ENCODE data around the gene LCE2C.
"Not testable (repeated sequence)": the region's sequence is repeated elsewhere in the genome, so short reads cannot be mapped to it uniquely, and the experiment has no call there.

Gene LCE2C, protein sequence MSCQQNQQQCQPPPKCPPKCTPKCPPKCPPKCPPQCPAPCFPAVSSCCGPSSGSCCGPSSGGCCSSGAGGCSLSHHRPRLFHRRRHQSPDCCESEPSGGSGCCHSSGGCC

DNA sequence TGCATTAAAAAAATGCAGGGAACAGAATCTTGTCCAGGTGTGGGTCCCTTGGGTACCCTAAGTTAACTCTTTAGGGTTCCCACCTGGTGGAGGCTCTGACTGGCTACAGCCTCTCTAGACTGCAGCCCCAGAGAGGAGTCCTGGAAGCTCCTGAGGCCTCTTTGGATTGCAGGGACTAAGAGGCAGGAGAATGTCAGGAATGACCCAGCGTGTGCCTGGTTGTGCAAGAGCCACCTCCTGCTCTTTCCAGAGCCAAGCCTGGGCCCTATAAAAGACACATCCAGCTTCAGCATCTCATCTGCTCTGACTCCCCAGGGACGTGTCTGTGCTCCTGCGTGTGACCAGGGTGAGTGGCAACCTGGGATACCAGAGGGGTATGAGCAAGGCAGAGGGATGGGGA lies at the start of gene LCE2C:
TSS of gene LCE2C (plus strand) at position 297 of the 400 bp plus-strand sequence. CDS start 737 bp downstream, outside the sequence.
- DNase-seq = not testable (repeated sequence)

DNA sequence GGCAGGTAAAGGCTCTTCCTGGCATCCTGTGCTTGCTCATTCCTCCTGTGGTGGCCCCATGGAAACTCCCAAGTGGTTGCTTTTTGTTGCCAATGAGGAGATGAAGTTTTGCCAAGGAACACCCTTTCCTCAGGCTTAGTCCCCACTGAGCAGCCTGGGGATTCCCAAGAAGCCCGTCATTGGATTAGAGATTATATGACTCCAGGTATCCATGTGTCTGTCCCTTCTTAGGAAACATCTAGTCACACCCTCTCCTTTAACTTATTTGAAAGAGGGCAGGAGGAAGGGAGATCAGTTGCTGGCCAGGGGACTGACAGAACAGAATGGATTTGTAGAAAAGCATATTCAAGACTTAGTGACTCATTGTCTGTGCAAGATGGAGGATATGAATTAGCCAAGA lies 48.3 kb upstream of the LCE2C start:
- no peak for DNase-seq

DNA sequence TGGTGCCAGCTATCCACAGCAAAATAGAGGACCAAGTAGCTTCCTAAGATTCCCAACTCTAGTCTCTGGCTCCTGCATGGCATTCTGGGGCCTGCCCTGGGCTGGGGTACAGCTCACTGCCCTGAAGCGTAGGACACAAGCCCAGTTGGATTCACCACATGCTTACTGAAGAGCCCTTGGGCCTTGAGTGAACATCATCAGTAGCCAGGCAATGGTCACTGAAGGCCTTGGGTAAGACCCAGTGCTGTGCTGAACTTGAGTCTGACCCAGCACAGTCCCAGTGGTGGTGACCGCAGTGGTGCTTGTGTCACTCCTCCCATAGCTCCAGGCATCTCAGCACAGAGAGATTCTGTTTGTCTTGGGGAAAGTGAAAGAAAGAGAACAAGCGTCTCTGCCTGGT lies 44.5 kb upstream of the LCE2C start:
- DNase-seq = no peak

DNA sequence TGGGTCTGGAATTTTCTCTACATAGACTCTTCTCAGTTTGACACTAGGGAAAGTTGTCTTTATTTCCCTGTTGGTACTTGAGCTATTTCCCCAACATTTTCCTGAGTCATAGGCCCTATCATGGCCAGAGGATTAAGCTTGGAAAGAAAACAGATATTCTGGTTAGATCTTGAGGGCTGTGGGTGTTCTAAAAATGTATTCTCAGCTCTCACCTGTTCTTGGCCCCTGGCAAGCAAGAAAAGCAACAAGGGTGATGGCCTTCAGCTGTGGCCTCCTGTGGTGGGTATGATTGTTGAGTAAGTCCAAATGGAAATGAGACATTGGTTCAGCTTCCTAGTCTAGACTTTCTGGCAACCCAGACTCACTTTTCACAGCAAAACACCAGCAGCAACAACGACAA lies 34.7 kb upstream of the LCE2C start:
- DNase-seq = no peak

DNA sequence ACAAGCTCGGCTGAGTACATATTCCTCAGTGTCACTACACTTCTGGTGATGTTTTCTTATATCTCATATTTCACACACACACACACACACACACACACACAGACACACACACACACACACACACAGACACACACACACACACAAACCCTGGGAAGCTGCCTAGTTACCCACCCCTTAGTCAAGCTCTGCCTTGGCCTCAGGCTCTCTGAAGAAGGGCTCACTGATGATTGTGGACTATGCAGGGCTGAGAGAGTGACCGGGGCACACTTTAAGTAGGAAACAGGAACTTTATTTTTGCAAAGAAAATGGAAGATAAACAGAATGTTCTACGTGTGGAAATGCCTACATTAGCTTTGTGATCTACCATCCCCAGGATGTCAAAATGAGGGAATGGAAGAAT lies 31.1 kb upstream of the LCE2C start:
- no peak for DNase-seq

DNA sequence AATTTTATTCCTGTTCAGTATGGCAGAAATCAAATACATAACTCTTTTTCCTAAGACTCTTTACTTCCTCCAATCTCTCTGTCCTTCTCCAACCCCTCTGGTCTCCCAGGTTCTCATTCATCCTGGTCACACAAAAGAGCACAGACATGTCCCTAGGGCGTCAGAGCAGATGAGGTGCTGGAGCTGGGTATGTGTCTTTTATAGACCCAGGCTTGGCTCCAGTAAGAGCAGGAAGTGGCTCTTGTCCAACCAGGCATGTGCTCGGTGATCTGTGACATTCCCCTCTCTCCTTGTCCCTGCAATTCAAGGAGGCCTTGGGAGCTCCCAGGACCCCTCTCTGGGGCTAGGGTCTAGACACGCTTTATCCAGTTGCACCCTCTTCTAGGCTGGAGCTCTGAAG lies 29.9 kb upstream of the LCE2C start:
- no peak for DNase-seq

DNA sequence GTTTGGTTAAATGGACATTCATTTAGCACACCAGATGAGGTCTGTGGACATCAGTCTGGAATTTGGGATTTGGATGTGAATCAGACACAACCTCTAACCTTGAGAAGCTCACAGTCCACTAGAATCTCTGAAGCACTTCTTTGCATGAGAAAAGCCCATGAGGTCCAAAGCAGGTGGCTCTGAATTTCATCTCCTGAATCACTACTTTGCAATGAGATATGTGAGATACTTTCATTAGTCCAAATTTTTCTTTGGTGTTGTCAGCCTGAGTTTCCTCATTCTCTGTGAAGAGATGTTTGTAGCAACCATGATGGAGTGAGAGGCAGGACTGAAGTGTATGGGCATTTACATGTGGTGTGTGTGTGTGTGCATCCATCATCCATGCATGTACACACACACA lies 28.4 kb upstream of the LCE2C start:
- no peak for DNase-seq

DNA sequence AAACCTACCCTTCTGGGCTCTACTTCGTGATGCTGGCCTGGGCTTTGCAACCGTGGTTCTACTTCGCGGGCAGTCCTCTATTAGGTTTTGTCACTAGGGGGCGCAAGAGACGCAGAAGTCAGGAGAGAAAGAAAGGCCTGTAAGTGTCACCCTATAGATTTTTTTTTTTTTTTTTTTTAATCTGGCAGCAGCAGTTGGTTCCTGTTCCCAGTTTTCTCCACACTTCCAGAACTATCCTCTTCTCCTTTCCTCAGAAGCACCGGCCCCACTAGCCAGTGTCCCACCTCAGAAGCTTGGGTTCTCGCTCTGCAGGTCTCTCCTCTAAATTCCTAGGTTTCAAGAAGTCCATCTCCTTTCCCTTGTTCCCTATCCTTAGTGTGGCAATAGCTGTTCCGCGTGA lies 21.0 kb upstream of the LCE2C start:
- DNase-seq = peak; percentile 58

DNA sequence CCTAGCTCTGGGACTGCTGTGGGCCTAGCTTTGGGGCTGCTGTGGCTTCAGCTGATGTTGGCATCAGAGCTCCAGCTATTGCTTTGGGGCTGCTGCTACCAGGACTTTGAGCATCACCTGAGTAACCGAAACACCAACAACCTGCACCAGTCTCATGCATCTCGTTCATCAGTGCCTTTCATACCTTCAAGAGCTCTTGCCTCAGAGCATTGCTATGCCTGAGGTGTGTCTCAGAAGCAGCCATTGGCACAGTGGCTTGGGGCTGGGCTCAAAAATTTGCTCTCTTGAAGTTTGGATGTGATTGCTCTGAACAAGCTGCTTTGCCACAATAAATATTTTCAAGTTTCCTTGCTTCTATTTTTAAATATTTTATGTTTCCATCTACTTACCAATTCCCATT lies 18.6 kb upstream of the LCE2C start:
- no peak for DNase-seq

DNA sequence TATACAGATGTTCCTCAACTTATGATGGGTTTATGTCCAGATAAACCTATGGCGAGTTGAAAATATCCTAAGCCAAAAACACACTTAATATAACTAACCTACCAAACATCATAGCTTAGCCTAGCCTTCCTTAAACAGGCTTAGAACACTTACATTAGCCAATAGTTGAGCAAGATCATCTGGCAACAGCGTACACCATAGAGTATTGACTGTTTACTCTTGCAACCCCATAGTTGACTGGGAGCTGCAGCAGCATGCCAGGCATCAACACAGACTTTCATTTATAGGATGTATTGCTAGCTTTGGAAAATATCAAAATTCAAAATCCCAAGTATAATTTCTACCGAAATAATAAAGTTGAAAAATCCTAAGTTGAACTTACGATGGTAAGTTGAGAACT lies 17.4 kb upstream of the LCE2C start:
- no peak for DNase-seq

DNA sequence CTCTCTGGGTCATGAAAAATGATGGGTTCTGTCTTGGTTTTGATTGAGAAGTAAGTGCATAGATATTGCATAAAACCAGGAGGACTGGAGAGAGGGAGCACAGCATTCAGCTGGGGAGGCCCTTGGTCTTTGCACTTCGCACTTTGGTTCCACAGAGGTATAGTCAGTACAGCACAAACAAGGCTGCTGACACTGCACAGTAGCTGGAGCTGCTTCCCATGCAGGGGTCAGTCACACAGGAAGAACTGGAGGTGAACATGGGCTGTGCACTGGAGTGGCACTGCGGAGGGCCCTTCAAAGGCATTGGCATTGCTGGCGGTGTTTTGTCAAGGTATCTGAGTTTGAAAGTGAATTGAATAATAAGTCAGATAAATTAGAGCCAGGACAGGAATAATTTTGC lies 16.4 kb upstream of the LCE2C start:
- DNase-seq = no peak

DNA sequence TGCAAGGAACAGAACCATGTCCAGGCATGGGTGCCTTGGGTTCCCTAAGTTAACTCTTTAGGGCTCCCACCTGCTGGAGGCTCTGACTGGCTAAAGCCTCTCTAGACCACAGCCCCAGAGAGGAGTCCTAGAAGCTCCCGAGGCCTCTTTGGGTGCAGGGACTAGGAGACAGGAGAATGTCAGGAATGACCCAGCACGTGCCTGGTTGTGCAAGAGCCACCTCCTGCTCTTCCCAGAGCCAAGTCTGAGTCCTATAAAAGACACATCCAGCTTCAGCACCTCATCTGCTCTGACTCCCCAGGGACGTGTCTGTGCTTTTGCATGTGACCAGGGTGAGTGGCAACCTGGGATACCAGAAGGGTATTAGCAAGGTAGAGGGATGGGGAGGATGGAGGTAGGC lies 12.0 kb upstream of the LCE2C start, which contains the start of gene LCE2D:
TSS of gene LCE2D (plus strand) at position 283 of the 400 bp plus-strand sequence. CDS start 726 bp downstream, outside the sequence.
- DNase-seq = no peak

DNA sequence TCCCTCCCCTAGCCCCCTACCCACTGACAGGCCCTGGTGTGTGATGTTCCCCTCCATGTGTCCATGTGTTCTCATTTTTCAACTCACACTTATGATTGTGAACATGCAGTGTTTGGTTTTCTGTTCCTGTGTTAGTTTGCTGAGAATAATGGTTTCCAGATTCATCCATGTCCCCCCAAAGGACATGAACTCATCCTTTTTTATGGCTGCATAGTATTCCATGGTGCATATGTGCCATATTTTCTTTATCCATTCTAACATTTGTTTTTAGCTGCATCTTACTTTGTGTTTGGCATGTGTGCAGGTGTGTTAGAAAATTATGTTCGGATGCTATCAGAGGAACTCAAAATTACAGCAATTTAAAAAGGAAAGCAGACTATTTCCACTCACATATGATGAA lies 8.9 kb upstream of the LCE2C start:
- not testable (repeated sequence) for DNase-seq

DNA sequence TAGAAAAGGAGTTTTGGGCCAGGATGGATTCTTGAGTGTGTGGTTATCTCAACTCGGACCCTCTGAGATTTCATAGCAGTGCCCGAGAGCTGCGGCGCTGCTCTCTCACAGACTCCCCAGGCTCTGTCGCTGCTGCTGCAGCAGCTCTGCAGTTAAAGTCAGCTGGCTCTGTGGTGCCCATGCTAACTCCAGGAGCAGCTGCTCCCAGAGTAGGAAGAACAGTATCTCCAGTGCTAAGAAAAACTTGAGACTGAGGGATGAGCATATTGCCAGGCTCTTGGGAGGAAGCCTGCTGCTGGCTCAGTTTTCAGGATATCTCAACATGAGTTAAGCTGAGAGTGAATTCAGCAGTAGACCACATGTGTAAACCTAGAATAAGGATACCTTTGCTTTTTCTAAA lies 7.4 kb upstream of the LCE2C start:
- DNase-seq = no peak

DNA sequence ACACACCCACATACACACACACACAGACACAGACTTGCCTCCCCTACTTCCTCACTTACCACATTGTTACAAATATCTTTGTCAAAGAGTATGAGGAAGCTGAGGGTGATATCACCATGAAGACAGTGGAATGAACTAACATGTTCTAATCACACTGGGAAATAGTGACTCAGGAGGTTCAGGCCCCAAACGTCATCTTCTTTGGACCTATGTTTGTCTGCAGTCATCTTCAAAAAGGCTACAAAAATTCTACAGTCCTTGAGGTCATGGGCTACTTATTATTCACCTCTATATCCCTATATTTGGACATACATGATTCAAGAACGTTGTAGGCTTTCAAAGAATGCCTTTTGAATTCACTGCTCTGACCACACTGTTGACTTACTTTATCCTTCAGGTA lies 2.1 kb upstream of the LCE2C start:
- no peak for DNase-seq

DNA sequence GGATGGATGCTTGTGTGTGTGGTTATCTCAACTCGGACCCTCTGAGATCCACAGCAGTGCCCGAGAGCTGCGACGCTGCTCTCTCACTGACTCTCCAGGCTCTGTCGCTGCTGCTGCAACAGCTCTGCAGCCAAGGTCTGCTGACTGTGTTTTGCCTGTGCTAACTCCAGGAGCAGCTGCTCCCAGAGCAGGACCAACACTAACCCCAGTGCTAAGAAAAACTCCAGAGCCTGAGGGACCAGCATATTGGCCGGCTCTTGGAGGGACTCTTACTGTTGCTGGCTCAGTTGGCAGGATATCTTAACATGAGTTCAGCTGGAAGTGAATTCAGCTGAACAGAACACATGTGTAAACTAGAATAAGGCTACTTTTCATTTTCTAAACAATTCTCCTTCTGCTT lies 4.4 kb downstream of the LCE2C start:
- DNase-seq = no peak

DNA sequence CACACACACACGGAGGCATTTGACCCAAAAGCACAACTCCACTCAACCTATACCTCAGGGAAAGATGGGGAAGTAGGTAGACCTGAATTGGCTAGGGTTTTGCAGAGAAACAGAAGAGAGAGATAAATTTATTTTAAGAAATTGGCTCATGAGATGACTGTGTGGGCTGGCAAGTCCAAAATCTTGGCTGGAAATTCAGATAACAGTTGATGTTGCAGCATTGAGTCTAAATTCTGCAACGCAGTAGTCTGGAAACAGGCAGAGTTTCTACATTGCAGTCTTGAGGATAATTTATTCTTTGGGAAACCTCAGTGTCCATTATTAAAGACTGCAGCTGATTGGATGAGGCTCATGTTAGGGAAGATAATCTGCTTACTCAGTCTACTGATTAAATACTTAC lies 6.5 kb downstream of the LCE2C start:
- no peak for DNase-seq

DNA sequence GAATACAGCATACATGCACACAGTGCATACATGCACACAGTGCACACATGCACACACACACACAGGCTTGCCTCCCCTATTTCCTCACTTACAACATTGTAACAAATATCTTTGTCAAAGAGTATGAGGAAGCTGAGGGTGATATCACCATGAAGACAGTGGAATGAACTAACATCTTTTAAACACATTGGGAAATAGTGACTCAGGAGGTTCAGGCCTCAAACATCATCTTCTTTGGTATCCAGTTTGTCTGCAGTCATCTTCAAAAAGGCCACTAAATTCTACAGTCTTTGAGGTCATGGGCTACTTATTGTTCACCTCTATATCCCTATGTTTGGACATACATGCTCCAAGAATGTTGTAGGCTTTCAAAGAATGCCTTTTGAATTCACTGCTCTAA lies 8.8 kb downstream of the LCE2C start:
- DNase-seq = no peak

DNA sequence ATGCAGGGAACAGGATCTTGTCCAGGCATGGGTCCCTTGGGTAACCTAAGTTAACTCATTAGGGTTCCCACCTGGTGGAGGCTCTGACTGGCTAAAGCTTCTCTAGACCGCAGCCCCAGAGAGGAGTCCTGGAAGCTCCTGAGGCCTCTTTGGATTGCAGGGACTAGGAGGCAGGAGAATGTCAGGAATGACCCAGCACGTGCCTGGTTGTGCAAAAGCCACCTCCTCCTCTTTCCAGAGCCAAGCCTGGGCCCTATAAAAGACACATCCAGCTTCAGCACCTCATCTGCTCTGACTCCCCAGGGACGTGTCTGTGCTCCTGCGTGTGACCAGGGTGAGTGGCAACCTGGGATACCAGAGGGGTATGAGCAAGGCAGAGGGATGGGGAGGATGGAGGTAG lies 10.7 kb downstream of the LCE2C start, which contains the start of gene LCE2B:
TSS of gene LCE2B (plus strand) at position 301 of the 400 bp plus-strand sequence. CDS start 721 bp downstream, outside the sequence.
- DNase-seq = not testable (repeated sequence)

DNA sequence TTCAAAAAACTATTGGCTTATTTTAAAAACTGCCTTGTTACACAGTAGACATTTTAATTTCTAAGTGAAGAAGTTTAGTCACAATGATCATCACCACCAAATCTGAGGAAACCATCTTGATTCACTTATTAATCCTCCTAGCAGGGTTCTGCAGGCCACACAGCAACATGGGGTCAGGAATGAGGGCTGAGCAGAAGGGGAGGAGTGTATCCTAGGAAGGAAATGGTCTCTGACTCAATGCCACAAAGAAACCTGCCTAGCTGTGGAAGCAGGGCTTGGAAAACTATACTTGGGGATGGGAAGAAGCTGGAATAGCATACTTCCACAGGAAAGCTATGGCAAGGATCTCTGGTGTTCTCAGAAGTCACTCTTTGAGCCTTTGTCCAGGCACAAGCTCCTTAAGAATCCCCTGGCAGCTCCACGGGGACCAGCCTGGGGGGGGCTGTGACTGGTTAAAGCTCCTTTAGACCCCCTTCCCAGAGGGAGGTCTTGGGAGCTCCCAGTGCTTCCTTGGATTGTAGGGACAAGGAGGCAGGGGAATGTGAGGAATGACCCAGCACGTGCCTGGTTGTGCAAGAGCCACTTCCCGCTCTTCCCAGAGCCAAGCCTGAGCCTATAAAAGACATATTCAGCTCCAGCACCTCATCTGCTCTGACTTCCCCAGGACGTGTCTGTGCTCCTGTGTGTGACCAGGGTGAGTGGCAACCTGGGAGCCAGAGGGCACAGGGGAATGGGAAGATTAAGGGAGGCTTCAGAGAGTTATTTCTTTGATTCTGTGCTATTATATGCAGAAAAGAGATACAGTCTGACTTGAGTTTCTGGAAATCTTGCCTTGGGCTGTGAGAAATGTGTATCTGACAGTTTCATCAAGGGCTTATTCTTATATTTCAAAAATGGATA lies 22.9 kb downstream of the LCE2C start, which contains the start of gene LCE2A:
TSS of gene LCE2A (plus strand) at position 645 of the 900 bp plus-strand sequence. CDS start 557 bp downstream, outside the sequence.
- no peak for DNase-seq

DNA sequence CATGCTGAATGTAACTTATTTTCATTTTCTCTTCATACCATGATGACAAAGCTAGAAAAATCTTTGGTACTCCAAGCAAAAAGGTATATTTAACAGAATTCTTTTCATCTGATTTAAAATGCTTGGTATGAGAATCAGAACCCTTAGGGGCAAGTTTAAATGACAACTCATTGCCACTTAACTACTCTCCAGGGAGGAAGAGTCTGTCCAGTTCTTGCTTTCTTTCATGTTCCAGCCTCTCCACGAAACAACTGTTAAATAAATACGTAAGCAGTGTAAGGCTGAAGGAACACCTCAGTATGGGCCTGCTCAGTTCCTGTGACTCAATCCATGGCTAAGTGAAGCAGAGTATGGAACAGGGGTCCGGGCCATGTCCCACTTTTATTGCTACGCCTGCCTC lies 24.7 kb downstream of the LCE2C start:
- no peak for DNase-seq

DNA sequence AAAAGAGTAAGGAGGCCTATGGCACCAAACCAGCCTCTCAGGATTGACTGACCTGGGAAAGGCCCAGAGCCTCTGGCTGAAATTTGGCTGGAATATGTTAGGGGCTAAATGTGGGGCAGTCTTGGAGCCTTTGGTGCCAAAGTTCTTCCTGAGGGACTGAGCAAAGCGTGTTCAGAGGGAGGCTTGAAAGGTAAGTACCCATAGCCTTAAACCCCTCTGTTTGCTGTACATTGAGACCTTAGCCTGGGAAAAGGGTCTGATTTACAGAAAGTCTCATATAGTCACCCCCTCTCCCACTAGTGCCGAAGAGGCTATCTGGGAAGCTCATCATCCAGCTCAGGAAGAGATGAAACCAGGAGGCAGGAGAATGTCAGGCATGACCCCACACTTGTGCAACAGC lies 32.8 kb downstream of the LCE2C start, which contains the start of gene LCE4A:
TSS of gene LCE4A (plus strand) at position 301 of the 400 bp plus-strand sequence. CDS start 916 bp downstream, outside the sequence.
- DNase-seq = no peak

DNA sequence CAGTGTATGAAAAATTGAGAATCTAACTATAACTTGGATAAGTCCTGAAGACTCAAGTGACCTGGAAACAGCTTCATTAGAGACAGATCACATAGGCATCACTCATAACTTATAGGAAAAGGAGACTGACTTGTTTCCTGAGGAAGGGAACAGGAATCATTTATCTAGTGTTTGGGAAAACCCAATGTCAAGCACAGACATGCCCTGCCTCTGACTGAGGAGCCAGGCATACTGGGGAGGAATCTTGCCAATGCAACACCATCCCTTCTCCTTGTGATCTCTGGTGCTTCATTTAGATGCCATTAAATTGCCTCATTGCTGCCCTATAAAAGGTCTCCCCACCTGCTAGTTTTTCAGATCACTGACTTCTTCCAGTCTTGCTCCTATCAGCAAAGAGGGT lies 43.2 kb downstream of the LCE2C start:
- DNase-seq = no peak

DNA sequence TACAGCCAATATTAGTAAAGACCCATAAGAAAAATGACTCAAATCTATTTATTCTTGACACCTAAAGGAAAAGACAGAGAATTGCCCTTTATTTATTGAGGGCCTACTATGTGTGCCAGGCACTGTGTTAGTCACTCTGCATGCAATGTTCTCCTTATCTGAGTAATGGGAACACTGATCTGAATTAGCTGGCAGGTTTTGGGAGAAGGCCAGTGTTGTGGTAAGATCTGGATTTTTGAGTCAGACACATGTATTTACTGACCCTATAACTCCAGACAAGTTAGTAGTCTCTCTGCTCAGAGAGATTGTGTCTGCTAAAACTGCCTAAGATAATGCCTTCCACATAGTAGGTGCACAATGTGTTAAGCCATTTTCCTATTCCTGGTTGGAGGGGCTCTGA lies 50.2 kb downstream of the LCE2C start:
- no peak for DNase-seq

Measured in activated CD4-positive, CD25-positive, alpha-beta regulatory T cell treated with anti-CD3 and anti-CD28 coated beads, Interleukin-2, amount 50 U/mL, for 72 hours (primary cell).